ENCODE data around the gene SDF4.

GRCh38 chr1:1221887-1222574, 9.8 kb downstream of the SDF4 start:
- TF ChIP-seq, protein P1, sequence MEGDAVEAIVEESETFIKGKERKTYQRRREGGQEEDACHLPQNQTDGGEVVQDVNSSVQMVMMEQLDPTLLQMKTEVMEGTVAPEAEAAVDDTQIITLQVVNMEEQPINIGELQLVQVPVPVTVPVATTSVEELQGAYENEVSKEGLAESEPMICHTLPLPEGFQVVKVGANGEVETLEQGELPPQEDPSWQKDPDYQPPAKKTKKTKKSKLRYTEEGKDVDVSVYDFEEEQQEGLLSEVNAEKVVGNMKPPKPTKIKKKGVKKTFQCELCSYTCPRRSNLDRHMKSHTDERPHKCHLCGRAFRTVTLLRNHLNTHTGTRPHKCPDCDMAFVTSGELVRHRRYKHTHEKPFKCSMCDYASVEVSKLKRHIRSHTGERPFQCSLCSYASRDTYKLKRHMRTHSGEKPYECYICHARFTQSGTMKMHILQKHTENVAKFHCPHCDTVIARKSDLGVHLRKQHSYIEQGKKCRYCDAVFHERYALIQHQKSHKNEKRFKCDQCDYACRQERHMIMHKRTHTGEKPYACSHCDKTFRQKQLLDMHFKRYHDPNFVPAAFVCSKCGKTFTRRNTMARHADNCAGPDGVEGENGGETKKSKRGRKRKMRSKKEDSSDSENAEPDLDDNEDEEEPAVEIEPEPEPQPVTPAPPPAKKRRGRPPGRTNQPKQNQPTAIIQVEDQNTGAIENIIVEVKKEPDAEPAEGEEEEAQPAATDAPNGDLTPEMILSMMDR (IDR thresholded peaks at IDR 0.05; ENCODE audit: control extremely low read depth in 1 of 3, insufficient read depth in 1 of 3, low read depth in 1 of 3, low read length in 3 of 3), result no peak
- TF ChIP-seq SP2 (IDR thresholded peaks at IDR 0.05; ENCODE audit: low read length), result no peak
- no peak for TF ChIP-seq SIN3A (conservative IDR thresholded peaks at IDR 0.05 in 1 of 2, IDR thresholded peaks at IDR 0.05 in 1 of 2; ENCODE audit: low read depth in 1 of 2, low read length in 2 of 2)
- no peak for TF ChIP-seq PHF8 (conservative IDR thresholded peaks at IDR 0.05; ENCODE audit: low read depth, low read length)
- no peak for TF ChIP-seq TEAD4 (IDR thresholded peaks at IDR 0.05; ENCODE audit: low read depth, low read length)
- no peak for TF ChIP-seq TAF7 (optimal IDR thresholded peaks at IDR 0.05; ENCODE audit: borderline replicate concordance, low read depth, low read length)
- TF ChIP-seq EP300 (IDR thresholded peaks at IDR 0.05; ENCODE audit: borderline replicate concordance in 1 of 2, low read depth in 2 of 2, low read length in 2 of 2), result no peak
- no peak for TF ChIP-seq POLR2A (IDR thresholded peaks at IDR 0.05; ENCODE audit: control extremely low read depth in 1 of 2, low read depth in 2 of 2, low read length in 2 of 2)
- TF ChIP-seq CREB1 (IDR thresholded peaks at IDR 0.05), result no peak
- no peak for TF ChIP-seq CEBPB (IDR thresholded peaks at IDR 0.05; ENCODE audit: low read depth, low read length)
- no peak for TF ChIP-seq GTF2F1 (IDR thresholded peaks at IDR 0.05; ENCODE audit: borderline replicate concordance, low read depth, low read length)
- no peak for TF ChIP-seq BCL11A (IDR thresholded peaks at IDR 0.05; ENCODE audit: low read depth in 2 of 2, low read length in 2 of 2)

Data from H1 (cell line).